OCI-LY1 (cell line): ENCODE measurements around the gene SRRM2.

Experiments
- H2AFZ ChIP-seq: fragments of 200-600 bp; sonication (generic), shearing (Covaris generic); 2 replicates; pipeline ENCODE4 v1.6.0; 2014; ENCODE audit warnings: antibody characterized with exemption, mild to moderate bottlenecking, low read length
- H3F3A ChIP-seq: fragments of 200-600 bp; sonication (generic), shearing (Covaris generic); 2 replicates; pipeline ENCODE4 v1.6.0; 2014; ENCODE audit warnings: mild to moderate bottlenecking, antibody characterized with exemption, low read length, moderate library complexity; ENCODE audit not compliant: insufficient read depth
- H3K27ac ChIP-seq: fragments of 200-600 bp; sonication (generic); 2 replicates; pipeline ENCODE4 v1.5.1; 2014; ENCODE audit warnings: low read length, mixed run types, mild to moderate bottlenecking, low read depth; ENCODE audit not compliant: poor library complexity, severe bottlenecking
- H3K27me3 ChIP-seq: fragments of 200-600 bp; sonication (generic); 2 replicates; pipeline ENCODE4 v1.6.0; 2014; ENCODE audit warnings: antibody characterized with exemption, mild to moderate bottlenecking, low read length, moderate library complexity; ENCODE audit not compliant: insufficient read depth
- H3K36me3 ChIP-seq: fragments of 200-600 bp; sonication (generic); 2 replicates; pipeline ENCODE4 v1.6.1; 2014; ENCODE audit warnings: mild to moderate bottlenecking, antibody characterized with exemption, low read length, moderate library complexity, mixed read lengths; ENCODE audit not compliant: insufficient read depth
- H3K4me1 ChIP-seq: fragments of 200-600 bp; sonication (generic); 2 replicates; pipeline ENCODE4 v1.5.1; 2014; ENCODE audit warnings: mild to moderate bottlenecking, low read length, moderate library complexity; ENCODE audit not compliant: insufficient read depth, severe bottlenecking
- H3K4me2 ChIP-seq: fragments of 200-600 bp; sonication (generic), shearing (Covaris generic); 2 replicates; pipeline ENCODE4 v1.6.1; 2014; ENCODE audit warnings: low read length
- H3K4me3 ChIP-seq: fragments of 200-600 bp; sonication (generic); 2 replicates; pipeline ENCODE4 v1.5.1; 2014; ENCODE audit warnings: low read length, low read depth, mild to moderate bottlenecking, mixed read lengths; ENCODE audit not compliant: poor library complexity, severe bottlenecking
- H3K79me2 ChIP-seq: fragments of 200-600 bp; shearing (Covaris generic); 2 replicates; pipeline ENCODE4 v1.6.1; 2016; ENCODE audit warnings: mixed run types, low read length, mixed read lengths; ENCODE audit not compliant: insufficient read depth
- H3K9ac ChIP-seq: fragments of 200-600 bp; sonication (generic), shearing (Covaris generic); 2 replicates; pipeline ENCODE4 v1.6.1; 2014; ENCODE audit warnings: mild to moderate bottlenecking, low read length, mixed read lengths
- H3K9me2 ChIP-seq: fragments of 200-600 bp; sonication (generic), shearing (Covaris generic); 2 replicates; pipeline ENCODE4 v1.6.1; 2014; ENCODE audit warnings: low read depth, mild to moderate bottlenecking, low read length, mixed read lengths
- H3K9me3 ChIP-seq: fragments of 200-600 bp; shearing (Covaris generic); 2 replicates; pipeline ENCODE4 v1.6.1; 2014; ENCODE audit warnings: low read length, mixed read lengths
- H4K20me1 ChIP-seq: fragments of 200-600 bp; sonication (generic), shearing (Covaris generic); 2 replicates; pipeline ENCODE4 v1.6.0; 2016; ENCODE audit warnings: mild to moderate bottlenecking, low read length; ENCODE audit not compliant: insufficient read depth
- EZH2 ChIP-seq: fragments of 200-600 bp; sonication (generic), shearing (Covaris generic); IDR thresholded peaks from 2 replicates; pipeline ENCODE4 v1.8.0; 2017; ENCODE audit warnings: borderline replicate concordance, mixed run types, mild to moderate bottlenecking, antibody characterized with exemption, low read length, moderate library complexity, mixed read lengths
- TF ChIP-seq, protein P1 (sequence below): fragments of 200-600 bp; sonication (generic), shearing (Covaris generic); IDR thresholded peaks from 2 replicates; pipeline ENCODE4 v1.5.1; 2017; ENCODE audit warnings: mild to moderate bottlenecking, antibody characterized with exemption, low read length, moderate library complexity, mixed read lengths

Gene SRRM2

DNA sequence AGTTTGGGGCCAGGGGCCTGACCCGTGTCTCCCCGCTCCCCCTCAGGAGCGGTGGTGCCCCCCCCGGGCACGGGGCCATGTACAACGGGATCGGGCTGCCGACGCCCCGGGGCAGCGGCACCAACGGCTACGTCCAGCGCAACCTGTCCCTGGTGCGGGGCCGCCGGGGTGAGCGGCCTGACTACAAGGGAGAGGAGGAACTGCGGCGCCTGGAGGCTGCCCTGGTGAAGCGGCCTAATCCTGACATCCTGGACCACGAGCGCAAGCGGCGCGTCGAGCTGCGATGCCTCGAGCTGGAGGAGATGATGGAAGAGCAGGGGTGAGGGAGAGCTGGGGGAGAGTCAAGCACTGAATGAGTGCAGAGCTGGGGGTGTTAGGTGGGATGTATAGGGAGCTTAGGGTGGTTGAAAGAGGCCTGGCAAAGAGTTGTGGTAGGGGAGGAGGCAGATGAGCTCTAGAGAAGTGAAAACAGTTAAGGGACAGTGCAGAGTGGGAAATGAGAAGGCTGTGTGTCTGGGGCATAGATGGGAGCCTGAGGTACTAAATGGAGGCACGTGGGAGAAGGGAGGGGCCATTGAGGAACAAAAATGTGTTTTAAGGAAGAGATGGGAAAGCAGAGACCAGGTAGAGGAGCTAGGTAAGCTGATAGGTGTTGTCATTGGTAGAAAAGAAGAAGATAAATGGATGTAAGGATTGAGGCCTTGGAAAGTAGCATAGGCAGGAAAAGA is 4.0 kb downstream of the SRRM2 start:
- no peak overlapping the region for H3K4me3 ChIP-seq
- no peak overlapping the region for H3K9ac ChIP-seq
- no peaks in the 10 kb centered on the region for H3F3A ChIP-seq

GRCh38 chr16:2757344-2757743 is 4.9 kb downstream of the SRRM2 start:
- no peaks in the 10 kb centered on the region for H3F3A ChIP-seq
- H3K4me2 ChIP-seq: no peak overlapping the region
- no peaks in the 10 kb centered on the region for H3K27me3 ChIP-seq
- peaks cover 93% of the 10 kb centered on the region for H3K36me3 ChIP-seq
- H3K27ac ChIP-seq: no peak overlapping the region
- H3K79me2 ChIP-seq: peaks cover 48% of the 10 kb centered on the region
- no peaks in the 10 kb centered on the region for H3K9me3 ChIP-seq
- H3K4me1 ChIP-seq: peaks cover 19% of the 10 kb centered on the region
- TF ChIP-seq, protein P1, sequence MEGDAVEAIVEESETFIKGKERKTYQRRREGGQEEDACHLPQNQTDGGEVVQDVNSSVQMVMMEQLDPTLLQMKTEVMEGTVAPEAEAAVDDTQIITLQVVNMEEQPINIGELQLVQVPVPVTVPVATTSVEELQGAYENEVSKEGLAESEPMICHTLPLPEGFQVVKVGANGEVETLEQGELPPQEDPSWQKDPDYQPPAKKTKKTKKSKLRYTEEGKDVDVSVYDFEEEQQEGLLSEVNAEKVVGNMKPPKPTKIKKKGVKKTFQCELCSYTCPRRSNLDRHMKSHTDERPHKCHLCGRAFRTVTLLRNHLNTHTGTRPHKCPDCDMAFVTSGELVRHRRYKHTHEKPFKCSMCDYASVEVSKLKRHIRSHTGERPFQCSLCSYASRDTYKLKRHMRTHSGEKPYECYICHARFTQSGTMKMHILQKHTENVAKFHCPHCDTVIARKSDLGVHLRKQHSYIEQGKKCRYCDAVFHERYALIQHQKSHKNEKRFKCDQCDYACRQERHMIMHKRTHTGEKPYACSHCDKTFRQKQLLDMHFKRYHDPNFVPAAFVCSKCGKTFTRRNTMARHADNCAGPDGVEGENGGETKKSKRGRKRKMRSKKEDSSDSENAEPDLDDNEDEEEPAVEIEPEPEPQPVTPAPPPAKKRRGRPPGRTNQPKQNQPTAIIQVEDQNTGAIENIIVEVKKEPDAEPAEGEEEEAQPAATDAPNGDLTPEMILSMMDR: no peak
- TF ChIP-seq EZH2: no peak
- peaks cover 7% of the 10 kb centered on the region for H4K20me1 ChIP-seq
- H3K9me2 ChIP-seq: no peaks in the 10 kb centered on the region
- H3K4me3 ChIP-seq: no peak overlapping the region
- no peak overlapping the region for H3K9ac ChIP-seq
- H2AFZ ChIP-seq: no peak overlapping the region

More for the DNA sequence above, 4.0 kb downstream of the SRRM2 start:
- Histone ChIP-seq H3K27ac (no peak overlapping the region), H3K4me2 (no peak overlapping the region), H3K79me2 (peaks cover 48% of the 10 kb centered on the region), H3K36me3 (peaks cover 85% of the 10 kb centered on the region), H2AFZ (no peak overlapping the region), H3K4me1 (peaks cover 25% of the 10 kb centered on the region), H3K9me2 (no peaks in the 10 kb centered on the region), H4K20me1 (peaks cover 7% of the 10 kb centered on the region), H3K9me3 (no peaks in the 10 kb centered on the region), H3K27me3 (no peaks in the 10 kb centered on the region)
- no peak for TF ChIP-seq EZH2
- TF ChIP-seq, protein P1: no peak

DNA sequence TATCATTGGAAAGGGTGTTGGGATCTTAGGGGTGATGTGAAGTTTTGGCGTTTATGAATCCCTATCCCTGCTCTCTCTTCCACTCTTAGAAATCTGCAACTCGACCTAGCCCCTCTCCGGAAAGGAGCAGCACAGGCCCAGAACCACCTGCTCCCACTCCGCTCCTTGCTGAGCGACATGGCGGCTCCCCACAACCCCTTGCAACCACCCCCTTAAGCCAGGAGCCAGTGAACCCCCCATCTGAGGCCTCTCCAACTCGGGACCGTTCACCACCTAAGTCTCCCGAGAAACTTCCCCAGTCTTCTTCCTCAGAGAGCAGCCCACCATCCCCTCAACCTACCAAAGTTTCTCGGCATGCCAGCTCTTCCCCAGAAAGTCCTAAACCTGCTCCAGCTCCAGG is 9.0 kb downstream of the SRRM2 start:
- no peak overlapping the region for H3K4me3 ChIP-seq
- no peak overlapping the region for H2AFZ ChIP-seq
- H3F3A ChIP-seq: no peaks in the 10 kb centered on the region
- no peaks in the 10 kb centered on the region for H4K20me1 ChIP-seq
- no peak overlapping the region for H3K9ac ChIP-seq
- no peaks in the 10 kb centered on the region for H3K9me3 ChIP-seq
- peaks cover 12% of the 10 kb centered on the region for H3K79me2 ChIP-seq
- H3K36me3 ChIP-seq: peaks cover 100% of the 10 kb centered on the region
- TF ChIP-seq, protein P1: no peak
- no peak for TF ChIP-seq EZH2
- H3K27me3 ChIP-seq: no peaks in the 10 kb centered on the region
- H3K27ac ChIP-seq: no peak overlapping the region
- H3K4me1 ChIP-seq: no peaks in the 10 kb centered on the region
- no peak overlapping the region for H3K4me2 ChIP-seq
- no peaks in the 10 kb centered on the region for H3K9me2 ChIP-seq
